SH-SY5Y (cell line): Measurements from ENCODE around the gene GAB1.

Source experiments
- GATA2 ChIP-seq: IDR thresholded peaks from 2 replicates; pipeline ENCODE4 v1.6.1; 2011; ENCODE audit warnings: mild to moderate bottlenecking, low read depth, low read length
- GATA3 ChIP-seq: IDR thresholded peaks from 2 replicates; pipeline ENCODE4 v1.6.1; 2011; ENCODE audit warnings: low read depth, mild to moderate bottlenecking, low read length, moderate library complexity

GAB1 gene

GRCh38 chr4:143336781-143337599, at the start of gene GAB1:
Gene GAB1, plus strand, starts transcription at chr4:143336876. Its CDS starts 313 bp downstream, at chr4:143337189.
- no peak for TF ChIP-seq GATA3
- no peak for TF ChIP-seq GATA2

- TF ChIP-seq GATA3 (no peak), GATA2 (no peak)
Observed at GRCh38 chr4:143287572-143287923, 49.1 kb upstream of the GAB1 start.

GRCh38 chr4:143288171-143288570, 48.5 kb upstream of the GAB1 start:
- TF ChIP-seq GATA3 = no peak
- no peak for TF ChIP-seq GATA2

- TF ChIP-seq GATA2 (no peak), GATA3 (no peak)
Observed at GRCh38 chr4:143289370-143289769, 47.3 kb upstream of the GAB1 start.

- no peak for TF ChIP-seq GATA2
- TF ChIP-seq GATA3 = no peak
Observed at GRCh38 chr4:143291314-143291713, 45.4 kb upstream of the GAB1 start.

GRCh38 chr4:143292858-143293257, 43.8 kb upstream of the GAB1 start:
- TF ChIP-seq GATA3 (no peak), GATA2 (no peak)

- 0 out of 2 replicates have a peak, but pooled peaks have one; percentile 22 for TF ChIP-seq GATA2
- TF ChIP-seq GATA3 = no peak
Observed at GRCh38 chr4:143294310-143294709, 42.4 kb upstream of the GAB1 start.

GRCh38 chr4:143294710-143295275, 41.9 kb upstream of the GAB1 start:
- TF ChIP-seq GATA2 = no peak
- no peak for TF ChIP-seq GATA3

GRCh38 chr4:143296397-143297067, 40.1 kb upstream of the GAB1 start:
- TF ChIP-seq GATA3 (no peak), GATA2 (no peak)

GRCh38 chr4:143300860-143301259, 35.8 kb upstream of the GAB1 start:
- no peak for TF ChIP-seq GATA2
- TF ChIP-seq GATA3 = no peak

- TF ChIP-seq GATA3 = no peak
- TF ChIP-seq GATA2 = no peak
Observed at GRCh38 chr4:143302536-143302935, 34.1 kb upstream of the GAB1 start.

GRCh38 chr4:143306788-143307187, 29.9 kb upstream of the GAB1 start:
- TF ChIP-seq GATA2 (no peak), GATA3 (no peak)

GRCh38 chr4:143307531-143307930, 29.1 kb upstream of the GAB1 start:
- TF ChIP-seq GATA3 (no peak), GATA2 (no peak)

- TF ChIP-seq GATA2 = no peak
- TF ChIP-seq GATA3 = no peak
Observed at GRCh38 chr4:143308377-143308776, 28.3 kb upstream of the GAB1 start.

- no peak for TF ChIP-seq GATA3
- TF ChIP-seq GATA2 = peak; percentile 63
Observed at GRCh38 chr4:143311924-143312323, 24.8 kb upstream of the GAB1 start.
